Measurements from ENCODE around the gene PAK4.
"Not testable (repeated sequence)": the region's sequence is repeated elsewhere in the genome, so short reads cannot be mapped to it uniquely, and the experiment has no call there.

The PAK4 gene

DNA sequence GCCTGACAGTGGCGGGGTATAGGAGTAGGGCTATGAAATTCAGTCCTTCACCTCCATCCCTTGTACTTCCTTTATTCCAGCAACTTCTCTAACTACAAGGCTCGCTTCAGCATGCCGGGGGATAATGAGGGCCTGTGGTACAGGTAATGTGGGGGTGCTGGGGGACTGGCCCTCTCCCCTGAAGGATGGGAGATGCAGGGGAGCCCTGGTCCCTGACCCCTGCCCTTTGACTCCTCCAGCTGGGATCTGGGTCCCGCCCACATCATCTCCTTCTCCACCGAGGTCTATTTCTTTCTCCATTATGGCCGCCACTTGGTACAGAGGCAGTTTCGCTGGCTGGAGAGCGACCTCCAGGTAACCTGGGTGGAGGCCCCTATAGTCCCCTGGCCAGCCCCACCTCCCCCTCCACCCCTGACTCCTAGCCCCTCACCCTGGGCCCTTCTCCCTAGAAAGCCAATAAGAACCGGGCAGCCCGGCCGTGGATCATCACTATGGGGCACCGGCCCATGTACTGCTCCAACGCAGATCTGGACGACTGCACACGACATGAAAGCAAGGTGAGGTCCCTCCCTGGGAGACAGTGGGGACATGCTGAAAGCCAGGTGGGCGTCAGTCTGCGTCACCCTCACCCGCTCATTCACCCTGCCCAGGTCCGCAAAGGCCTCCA, 25.0 kb upstream of the PAK4 start:
- DNase-seq: no peak

DNA sequence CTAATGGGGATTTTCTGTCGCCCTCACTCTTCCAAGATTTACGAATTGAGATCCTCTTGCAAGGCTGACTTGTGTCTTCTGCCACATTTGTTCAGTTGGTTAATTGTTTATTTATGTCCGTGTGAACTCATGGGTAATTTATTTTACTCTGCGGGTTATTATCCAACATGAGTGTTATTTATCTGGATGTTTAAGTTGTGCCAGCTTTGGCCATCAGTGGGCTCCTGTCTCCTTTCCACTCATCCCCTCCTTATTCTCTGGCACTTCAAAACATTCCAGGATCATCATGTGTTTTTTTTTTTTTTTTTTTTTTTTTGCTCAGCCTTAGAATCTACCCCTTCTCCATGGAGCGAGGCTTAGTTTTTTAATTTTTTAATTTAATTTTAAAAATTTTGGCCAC, 22.4 kb upstream of the PAK4 start:
- no peak for DNase-seq

DNA sequence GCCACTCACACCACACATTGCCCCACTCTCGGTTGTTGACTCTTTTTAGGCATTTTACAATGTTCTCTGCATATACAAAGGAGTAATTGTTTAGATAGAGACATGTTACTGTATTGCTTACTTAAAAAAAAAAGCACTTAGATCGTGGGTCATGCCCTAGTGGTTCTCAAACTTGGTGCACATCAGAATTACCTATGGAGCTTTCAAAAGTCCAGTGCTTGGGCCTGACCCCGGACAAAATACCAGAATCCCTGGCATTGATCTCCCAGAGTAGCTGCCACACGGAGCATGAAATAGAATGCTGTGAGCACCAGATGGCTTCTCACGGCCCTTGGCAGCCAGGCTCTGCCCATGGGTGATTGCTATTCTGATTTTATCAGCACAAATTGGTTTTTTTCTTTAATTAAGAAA, 21.4 kb upstream of the PAK4 start:
- DNase-seq: no peak

DNA sequence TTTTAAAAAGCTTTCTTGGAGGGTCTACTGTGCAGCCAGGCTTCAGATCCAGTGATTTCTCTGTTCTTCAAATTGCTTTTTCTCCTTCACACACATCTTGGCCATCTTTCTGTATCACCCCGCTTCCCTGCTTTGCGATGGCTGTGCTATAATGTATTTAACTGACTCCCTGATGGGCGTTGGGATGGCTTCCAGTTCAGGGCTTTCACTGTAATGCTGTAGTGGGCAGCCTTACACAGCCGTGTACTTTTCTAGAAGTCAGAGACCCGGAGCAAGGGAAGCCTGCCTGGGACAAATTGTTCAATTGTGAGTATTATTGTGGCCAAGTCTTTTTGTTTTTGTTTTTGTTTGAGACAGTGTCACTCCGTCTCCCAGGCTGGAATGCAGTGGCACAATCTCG, 19.4 kb upstream of the PAK4 start:
- no peak for DNase-seq

DNA sequence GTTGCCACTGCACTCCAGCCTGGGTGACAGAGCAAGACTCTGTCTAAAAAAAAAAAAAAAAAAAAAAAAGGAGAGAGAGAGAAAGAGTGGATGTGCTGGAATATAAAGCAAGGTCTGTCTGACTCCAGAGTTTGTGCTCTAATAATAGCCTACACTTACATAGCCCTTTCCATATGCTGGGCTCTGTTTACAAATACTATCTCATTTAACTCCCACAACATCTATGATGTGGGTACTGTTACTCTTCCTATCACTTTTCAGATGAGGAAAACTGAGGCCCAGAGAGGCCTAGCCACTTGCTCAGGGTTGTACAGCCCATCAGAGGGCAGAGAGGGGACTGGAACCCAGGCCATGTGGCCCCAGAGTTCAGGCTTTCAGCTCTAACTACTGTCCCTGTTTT, 15.9 kb upstream of the PAK4 start:
- DNase-seq: no peak

DNA sequence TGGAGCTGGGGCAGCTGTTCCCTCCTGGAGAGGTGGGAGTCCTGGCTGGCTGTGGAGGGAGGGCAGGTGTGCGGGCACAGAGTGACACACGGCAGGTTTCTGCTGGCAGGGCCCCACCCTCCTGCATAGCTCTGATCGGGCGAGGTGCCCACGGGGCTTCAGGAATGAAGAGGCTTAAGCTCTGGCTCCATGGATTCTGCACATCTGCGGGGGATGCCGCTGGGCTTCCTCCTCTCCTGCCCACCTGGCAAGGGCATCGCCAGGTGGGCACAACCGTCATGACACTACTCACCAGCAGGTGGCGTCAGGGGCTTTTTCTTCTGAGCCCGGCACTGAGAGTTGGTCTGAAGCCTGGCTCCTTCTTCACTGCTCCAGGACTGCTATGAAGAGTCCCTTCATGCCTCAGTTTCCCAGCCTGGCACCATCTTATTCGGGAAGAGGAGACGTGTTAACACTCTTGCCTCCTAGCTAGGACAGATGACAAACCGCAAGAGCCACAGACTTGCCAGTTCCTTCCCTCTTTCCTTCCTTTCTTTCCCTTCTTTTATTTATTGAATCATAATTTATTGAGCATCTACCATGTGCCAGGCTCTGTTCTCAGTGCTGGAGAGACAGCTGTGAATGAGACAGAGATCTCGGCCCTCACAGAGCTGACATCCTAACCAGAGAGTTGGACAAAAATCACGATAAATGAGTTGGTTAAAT, 15.2 kb upstream of the PAK4 start:
- peak; percentile 92 for DNase-seq

DNA sequence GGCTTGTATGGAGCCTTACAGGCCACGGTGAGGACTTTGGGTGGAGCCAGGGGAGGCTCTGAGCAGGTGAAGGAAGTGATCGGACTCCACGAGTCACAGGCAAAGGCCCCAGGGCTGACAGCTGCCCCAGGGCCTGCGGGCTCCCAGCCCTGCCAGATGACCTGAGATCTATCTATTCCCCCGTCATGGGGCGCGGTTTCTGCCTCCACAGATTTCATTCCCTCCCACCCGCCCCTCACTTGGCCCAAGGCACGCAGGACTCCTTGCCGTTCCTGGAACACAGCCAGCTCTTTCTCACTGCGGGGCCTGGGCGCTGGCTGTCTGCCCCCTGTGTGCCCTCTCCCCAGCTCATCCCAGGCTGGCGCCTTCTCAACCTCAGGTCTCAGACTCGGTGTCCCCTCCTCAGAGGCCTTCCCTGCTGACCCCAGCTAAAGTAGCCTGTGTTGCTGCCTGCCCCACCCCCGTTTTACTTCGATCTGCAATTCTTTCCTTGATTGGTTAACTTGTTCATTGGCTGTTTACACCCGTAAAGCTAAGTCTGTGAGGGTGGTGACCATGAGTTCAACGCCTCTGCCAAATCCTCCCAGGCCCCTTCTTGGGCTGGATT, 13.9 kb upstream of the PAK4 start:
- DNase-seq: no peak

DNA sequence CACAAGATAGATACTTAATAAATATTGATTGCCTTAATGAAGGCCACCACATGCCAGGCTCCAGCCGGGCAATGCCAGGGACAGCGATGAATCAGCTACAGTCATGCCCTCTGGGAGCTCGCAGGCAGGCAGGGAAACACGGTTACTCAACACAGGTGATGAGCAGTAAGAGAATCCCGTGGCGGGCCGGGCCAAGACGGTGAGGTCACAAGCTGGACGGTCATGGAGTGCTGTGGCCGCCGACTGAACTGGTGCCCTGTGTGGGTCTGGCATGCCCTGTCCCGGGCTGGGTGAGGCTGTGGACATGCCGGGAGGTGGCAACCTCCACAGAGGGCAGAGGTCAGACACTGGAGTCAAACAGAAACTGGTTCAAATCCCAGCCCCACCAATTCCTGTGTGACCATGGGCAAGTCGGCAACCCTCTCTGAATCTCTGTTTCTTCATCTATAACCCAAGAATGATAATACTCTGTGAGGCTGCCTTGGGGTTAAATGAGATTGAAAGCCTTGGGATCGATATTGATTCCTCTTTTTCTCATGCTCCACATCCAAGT, 13.2 kb upstream of the PAK4 start:
- DNase-seq: no peak

DNA sequence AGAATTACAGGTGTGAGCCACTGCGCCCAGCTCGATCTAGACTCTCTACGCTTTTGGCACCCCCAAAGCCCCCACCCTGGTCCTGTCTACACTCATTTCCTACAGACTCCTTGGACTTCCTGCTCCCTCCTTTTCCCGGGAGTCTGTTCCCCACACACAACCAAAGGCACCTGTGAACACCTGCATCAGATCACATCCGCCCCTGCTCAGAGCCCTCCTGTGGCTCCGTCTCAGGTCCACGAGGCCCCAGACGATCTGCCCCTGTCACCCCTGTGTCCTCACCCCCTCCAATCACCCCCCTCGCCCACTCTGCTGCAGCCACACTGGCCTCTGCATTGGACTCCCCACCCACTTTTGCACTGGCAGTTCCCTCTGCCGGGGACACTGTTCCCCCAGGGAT, 12.4 kb upstream of the PAK4 start:
- no peak for DNase-seq

DNA sequence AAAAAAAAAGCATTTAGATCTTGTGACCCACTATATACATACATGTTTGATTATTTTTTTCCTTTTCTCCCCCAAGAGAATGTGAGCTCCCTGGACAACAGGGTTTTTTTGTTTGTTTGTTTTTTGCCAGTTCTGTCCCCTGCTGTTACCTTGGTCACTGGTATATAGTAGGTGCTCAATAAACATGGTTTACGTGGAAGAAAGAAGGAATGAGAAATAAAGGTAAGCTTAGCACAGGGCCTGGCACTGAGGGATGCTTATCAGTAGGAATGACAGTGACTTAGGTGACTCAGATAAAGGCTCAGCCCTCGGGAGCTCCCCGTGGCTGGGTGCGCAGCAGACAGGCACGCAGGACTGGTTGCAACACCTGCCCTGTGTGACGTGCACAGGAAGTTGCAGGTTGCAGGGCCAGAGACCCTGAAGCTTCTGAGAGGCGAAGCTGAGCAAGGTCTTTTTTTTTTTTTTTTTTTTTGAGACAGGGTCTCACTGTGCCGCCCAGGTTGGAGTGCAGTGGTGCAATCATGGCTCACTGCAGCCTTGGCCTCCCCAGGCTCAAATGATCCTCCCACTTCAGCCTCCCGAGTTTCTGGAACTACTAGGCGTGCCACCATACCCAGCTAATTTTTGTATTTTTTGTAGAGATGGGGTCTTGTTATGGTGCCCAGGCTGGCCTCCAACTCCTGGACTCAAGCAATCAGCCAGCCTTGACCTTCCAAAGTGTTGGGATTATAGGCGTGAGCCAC, 10.3 kb upstream of the PAK4 start:
- no peak for DNase-seq

DNA sequence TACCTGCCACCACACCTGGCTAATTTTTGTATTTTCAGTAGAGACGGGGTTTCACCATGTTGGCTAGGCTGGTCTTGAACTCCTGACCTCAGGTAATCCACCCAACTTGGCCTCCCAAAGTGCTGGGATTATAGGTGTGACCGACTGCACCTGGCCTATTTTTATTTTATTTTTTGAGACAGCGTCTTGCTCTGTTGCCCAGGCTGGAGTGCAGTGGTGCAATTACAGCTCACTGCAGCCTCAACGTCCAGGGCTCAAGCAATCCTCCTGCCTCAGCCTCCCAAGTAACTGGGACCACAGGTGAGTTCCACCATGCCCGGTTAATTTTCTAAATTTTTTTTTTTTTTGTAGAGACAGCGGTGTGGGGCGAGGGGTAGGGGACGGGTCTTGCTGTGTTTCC, 8.6 kb upstream of the PAK4 start:
- DNase-seq: not testable (repeated sequence)

DNA sequence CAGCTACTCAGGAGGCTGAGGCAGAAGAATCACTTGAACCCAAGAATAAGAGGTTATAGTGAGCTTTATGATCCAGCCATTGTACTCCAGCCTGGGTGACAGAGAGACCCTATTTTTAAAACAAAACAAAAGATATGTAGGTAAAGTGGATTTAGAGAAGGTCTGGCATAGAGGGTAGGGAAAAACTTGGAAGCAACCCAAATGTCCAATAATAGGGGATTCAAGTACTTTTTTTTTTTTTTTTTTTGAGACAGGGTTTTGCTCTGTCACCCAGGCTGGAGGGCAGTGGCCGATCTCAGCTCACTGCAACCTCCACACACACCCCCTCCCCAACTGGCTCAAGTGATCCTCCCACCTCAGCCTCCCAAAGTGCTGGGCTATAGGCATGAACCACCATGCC, 5.8 kb upstream of the PAK4 start:
- no peak for DNase-seq

DNA sequence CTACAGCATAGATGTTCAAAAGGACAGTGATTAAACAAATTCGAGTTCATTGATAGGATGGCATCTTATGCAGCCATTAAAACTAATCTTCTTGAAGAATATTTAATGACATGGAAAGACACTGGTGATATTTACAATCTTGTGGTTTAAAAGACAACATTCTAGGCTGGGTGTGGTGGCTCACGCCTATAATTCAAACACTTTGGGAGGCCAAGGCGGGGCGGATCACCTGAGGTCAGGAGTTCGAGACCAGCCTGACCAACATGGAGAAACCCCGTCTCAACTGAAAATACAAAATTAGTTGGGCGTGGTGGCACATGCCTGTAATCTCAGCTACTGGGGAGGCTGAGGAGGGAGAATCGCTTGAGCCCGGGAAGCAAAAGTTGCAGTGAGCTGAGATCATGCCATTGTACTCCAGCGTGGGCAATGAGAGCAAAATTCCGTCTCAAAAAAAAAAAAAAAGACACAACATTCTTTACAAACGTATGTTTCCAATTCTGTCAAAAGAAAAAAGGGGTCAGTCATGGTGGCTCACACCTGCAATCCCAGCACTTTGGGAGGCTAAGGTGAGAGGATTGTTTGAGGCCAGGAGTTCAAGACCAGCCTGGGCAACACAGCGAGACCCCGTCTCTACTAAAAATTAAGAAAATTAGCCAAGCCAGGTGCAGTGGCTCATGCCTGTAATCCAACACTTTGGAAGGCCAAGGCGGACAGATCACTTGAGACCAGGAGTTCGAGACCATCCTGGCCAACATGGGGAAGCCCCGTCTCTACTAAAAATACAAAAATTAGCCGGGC, 2.5 kb upstream of the PAK4 start:
- no peak for DNase-seq

DNA sequence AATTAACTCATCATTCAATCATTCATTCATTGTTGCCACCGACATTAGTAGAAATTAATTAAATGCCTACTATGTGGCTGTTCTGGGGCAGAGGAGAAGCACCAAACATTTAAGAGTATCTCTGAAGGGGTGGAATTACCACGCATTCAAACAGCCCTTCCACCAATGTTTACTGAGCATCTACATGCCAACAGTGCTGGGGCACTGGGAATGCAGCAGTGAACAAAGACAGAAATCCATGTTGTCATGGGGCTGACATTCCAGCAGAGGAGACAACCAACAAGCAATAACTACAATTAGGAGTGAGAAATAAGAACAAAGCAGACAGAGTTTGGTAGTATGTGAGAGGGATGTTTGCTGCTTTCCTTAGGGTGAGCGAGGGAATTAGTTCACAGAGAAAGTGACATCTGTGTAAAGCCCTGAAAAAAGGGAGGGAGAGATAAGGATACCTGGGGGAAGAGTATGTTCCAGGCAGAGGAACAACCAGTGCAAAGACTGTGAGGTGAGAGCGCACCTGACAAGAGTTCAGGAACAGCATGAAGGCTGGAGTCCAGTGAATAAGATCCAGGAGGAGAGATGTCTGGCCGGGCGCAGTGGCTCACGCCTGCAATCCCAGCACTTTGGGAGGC, 1.3 kb upstream of the PAK4 start:
- DNase-seq: no peak

DNA sequence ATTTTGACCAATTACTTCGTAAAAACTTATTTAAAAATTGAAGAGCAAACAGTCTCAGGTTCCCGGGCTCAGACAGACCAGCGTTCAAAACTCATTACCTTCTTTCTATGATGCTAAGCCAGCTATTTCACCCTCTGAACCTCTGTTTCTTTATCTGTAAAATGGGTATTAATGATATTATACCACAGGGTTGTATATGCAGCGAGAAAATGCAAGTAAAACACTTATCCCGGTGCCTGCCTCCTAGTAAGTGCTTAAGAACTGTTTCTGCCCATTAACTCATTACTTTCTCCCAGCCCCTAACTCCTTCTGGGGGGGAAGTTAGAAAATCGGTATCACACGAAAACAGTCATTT, 410 bp upstream of the PAK4 start:
- no peak for DNase-seq

DNA sequence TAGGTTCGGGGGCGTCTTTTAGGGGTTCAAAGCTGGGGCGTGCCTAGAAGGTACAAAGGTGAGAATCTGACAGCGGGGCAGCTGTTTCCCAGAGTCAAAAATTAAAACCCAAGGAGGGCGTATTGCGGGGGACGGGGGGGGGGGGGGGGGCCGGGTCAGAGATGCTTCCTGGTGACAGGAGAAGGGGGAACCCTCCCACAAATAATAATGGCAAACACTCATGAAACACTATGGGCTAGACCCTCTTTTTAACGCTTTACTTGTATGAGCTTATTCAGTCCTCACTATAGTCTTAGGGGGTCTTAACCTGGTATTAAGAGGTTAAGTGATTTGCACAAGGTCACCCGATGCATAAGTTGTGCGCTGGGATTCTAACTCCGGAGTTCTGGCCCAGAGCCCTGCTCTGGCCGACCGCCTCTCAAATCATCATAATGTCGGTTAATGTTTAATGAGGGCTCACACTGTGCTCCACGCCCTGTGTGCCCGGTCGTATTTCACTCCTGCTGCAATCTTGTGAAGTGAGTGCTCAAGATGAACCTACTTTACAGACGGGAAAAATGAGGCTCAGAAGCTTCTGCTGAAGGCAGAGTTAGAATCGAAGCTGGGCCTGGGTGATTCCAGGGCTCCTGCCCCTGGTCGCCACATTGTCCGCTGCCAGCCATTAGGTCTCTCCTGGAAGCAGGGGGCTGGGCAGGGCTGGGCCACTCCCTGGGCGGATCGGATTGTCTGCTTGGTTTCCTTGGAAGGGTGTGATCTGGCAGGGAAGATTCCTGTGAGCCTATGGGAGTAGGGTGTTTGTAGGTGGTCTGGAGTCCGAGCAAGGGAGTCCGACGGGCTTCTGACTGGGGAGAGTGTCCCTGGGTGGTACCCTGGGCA, 964 bp downstream of the PAK4 start:
- DNase-seq: no peak

DNA sequence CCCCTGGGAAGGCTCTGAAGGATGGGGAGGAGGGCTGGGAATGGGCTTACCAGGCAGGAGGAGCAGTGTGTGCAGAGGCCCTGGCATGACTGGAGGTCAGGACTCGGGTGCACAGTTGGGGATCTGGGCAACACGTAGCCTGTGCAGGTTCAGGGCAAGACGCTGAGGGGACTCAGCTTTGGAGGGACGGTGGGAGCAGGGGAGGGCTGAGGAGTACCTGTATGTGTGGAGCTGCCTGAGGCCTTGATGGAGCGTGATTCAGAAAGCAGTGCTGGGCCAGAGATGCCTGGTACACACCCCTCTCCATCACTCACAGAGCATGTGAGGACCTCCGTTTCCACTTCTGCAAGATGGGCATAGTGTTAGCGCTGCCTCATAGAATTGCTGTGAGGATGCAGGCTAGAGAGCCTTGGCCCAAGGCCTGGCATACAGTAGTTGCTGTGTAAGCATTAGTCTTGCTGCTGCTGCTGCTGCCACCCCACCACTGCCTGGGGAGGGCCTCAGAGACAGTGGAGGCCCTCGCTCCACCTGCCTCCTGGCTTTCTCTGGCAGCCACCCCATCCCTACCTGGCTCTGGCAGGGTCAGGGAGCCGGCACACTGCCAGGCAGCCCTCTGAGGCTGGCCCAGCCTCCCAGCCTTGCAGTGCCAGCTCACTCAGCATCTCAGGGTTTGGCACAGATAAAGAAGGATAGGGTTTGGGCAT, 2.4 kb downstream of the PAK4 start:
- no peak for DNase-seq

DNA sequence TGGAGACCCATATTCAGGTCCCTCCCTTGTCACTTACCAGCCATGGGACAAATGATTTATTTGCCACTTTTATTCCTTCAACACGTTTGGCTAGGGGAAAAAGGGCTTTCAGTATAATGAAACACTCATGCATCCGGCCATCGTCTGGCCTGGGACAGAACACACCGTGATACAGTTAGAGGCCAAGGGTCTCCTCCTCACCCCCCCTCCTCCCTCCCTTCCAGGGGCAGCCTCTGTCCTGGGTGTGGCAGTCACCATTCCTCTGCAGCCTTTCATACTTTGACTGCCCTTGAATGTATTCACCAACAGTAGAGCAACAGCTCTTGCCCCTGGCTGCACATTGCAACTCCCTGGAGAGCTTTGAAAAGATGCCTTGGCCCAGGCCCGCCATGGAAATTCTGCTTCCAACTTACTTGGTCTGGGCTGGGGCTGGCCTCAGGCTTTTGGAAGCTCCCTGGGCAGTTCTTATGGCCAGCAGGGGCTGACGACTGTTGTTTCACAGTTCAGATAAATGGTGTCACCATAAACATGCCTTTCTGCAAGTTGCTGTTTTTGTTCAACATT, 3.0 kb downstream of the PAK4 start:
- DNase-seq: no peak

DNA sequence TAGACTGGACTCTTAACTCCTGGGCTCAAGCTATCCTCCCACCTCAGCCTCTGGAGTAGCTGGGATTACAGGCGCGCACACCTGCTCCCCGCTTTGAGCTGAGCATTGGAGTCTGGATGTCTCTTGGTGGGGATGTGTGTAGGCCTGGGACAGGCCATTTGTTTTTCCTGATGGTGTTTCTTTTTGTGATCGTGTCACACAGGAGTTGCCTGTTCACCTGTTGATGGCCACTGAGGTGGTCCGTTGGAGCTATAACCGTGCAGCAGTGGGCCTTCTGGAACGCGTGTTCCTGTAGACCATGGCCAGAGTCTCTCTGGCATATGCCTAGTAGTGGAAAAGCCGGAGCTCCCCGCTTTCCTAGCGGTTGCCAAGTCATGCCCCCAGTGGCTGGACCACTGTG, 3.5 kb downstream of the PAK4 start:
- no peak for DNase-seq

Measured in activated effector memory CD4-positive, alpha-beta T cell treated with anti-CD3 and anti-CD28 coated beads, Interleukin-2, amount 50 U/mL, for 16 hours (primary cell).